Adrenal gland (tissue), 12 donors: ENCODE results near the gene AKT1S1. TPM values are rescaled to one million over a fixed set of nuclear protein-coding genes. Genes with fewer than 3 reads are reported as not detected.

Source experiments
- DNase-seq, 7 donors: peaks; one replicate each; pipeline ENCODE4 v3.0.0-alpha.2; 2019 to 2020
- H3K27ac ChIP-seq, 5 donors: fragments of 200-600 bp; sonication (generic) in 4 of 5; 1 replicate in 3 of 5; 2 replicates in 2 of 5; pipeline versions ENCODE4 v1.5.1 to v1.8.0; 2016 to 2020; ENCODE audit warnings: mild to moderate bottlenecking in 1 of 5
- H3K27me3 ChIP-seq: fragments of 200-600 bp; 2 replicates; pipeline ENCODE4 v1.8.0; 2021
- H3K36me3 ChIP-seq, 2 donors: fragments of 200-600 bp; replicated peaks in 1 of 2; 1 replicate in 1 of 2; 2 replicates in 1 of 2; pipeline versions ENCODE4 v1.5.1 to v1.8.0; 2018 to 2022
- H3K4me1 ChIP-seq, 2 donors: fragments of 200-600 bp; replicated peaks in 1 of 2; 1 replicate in 1 of 2; 2 replicates in 1 of 2; pipeline versions ENCODE4 v1.5.1 to v1.8.0; 2018 to 2021
- H3K4me3 ChIP-seq, 4 donors: fragments of 200-600 bp; sonication (generic) in 3 of 4; one replicate each; pipeline ENCODE4 v1.5.1; 2016 to 2018
- H3K9me3 ChIP-seq, 3 donors: fragments of 200-600 bp; sonication (generic) in 1 of 3; replicated peaks in 1 of 3; 1 replicate in 2 of 3; 2 replicates in 1 of 3; pipeline versions ENCODE4 v1.5.1 to v1.8.0; 2016 to 2021
- POLR2A ChIP-seq, 2 donors: fragments of 450-650 bp; IDR thresholded peaks; one replicate each; pipeline ENCODE4 v1.6.1; 2017; ENCODE audit warnings: antibody characterized with exemption in 2 of 2, mild to moderate bottlenecking in 2 of 2, moderate library complexity in 1 of 2
- WGBS, 4 donors: extraction: QIAGEN DNeasy Blood & Tissue Kit in 2 of 4; methylation state at CpG; one replicate each; pipeline versions ENCODE4 v1.1.5 to v1.1.7; 2013 to 2017; 5-methylcytosine and 5-hydroxymethylcytosine counted together
- intact Hi-C, 2 donors: fragments of 100-400 bp; cut with DNase I; formaldehyde crosslinking; loops; one replicate each; pipeline versions ENCODE4 v1.14.1 to v1.15.0; 2022 to 2023
- polyA plus RNA-seq, 3 donors: library from polyadenylated mRNA; stranded (reverse); fragments of 200-250 nt in 2 of 3; fragments of 350-450 nt in 1 of 3; fragmentation: Illumina TruSeq in 1 of 3; extraction: RNeasy Lipid Tissue Mini Kit (QIAGEN cat#74804) in 1 of 3; gene quantifications; one replicate each; pipeline ENCODE4 v1.2.3, GENCODE V29; 2013 to 2014
- total RNA-seq, 9 donors: library from RNA; depleted of rRNA in 4 of 9; stranded (reverse); fragments of >200 nt in 4 of 9; fragments of 120-200 nt in 1 of 9; fragmentation: NEBNext Ultra II Directional in 1 of 9; extraction: Animal tissue kit (Norgen Biotek cat#: 25700) in 1 of 9; gene quantifications; one replicate each; pipeline versions ENCODE4 v1.1.0 to v1.2.4, GENCODE V29; 2013 to 2023
- TF ChIP-seq, protein P1 (sequence below), 6 experiments: fragments of 450-650 bp in 4 of 6; fragments of 200-600 bp in 2 of 6; sonication (generic) in 1 of 6; IDR thresholded peaks; 1 replicate in 5 of 6; 2 replicates in 1 of 6; pipeline versions ENCODE4 v1.5.1 to v1.8.0; 2016 to 2021; ENCODE audit warnings: antibody characterized with exemption in 6 of 6, mild to moderate bottlenecking in 2 of 6, moderate library complexity in 1 of 6
- donor health status: healthy with polysubstance abuse.
- donor health status: Bipolar disorder and iron deficiency.
- donor health status: DM: yes; HTN: yes; CAD: no.
- donor health status: DM: no; HTN: no; CAD: no.
- donor health status: DM: no; HTN: no; CAD: no.
- donor health status: DM: yes; HTN: yes; CAD: no.

Gene AKT1S1
- total and polyA plus RNA-seq, 12 donors: 19.8 to 89.6 (median 59.1) TPM

DNA sequence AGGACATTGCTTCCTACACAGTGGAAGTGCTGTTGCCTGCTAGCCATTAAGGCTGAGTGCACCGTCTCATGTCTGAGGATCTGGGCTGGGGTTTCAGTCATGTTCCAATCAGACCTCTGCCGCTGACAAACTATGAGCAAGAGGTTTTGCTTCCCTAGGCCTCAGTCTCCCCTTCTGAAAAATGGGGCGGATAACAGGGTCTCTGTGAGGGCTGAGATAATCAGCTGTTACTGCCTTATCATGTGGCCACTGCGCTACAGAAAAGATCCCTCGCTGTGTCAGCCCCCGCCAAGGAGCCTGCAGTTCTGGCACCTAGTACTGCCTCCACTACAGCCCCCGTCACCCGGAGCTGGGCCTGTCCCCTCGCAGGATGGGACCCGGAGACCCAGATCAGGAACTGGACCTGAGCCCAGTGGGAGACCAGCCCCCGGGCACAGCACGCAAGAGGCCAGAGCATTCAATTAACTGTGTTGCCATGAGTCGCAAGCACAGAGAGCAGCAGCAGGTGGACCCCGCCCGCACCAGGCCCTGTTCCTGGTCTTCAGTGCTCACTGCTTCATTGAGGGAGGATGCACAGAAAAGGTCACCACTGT, 6.8 kb downstream of the AKT1S1 start:
- intact Hi-C loops: no loop called here
- DNase-seq: peak in 6 of 7 donors; percentile 33 to 77 (median 56)

DNA sequence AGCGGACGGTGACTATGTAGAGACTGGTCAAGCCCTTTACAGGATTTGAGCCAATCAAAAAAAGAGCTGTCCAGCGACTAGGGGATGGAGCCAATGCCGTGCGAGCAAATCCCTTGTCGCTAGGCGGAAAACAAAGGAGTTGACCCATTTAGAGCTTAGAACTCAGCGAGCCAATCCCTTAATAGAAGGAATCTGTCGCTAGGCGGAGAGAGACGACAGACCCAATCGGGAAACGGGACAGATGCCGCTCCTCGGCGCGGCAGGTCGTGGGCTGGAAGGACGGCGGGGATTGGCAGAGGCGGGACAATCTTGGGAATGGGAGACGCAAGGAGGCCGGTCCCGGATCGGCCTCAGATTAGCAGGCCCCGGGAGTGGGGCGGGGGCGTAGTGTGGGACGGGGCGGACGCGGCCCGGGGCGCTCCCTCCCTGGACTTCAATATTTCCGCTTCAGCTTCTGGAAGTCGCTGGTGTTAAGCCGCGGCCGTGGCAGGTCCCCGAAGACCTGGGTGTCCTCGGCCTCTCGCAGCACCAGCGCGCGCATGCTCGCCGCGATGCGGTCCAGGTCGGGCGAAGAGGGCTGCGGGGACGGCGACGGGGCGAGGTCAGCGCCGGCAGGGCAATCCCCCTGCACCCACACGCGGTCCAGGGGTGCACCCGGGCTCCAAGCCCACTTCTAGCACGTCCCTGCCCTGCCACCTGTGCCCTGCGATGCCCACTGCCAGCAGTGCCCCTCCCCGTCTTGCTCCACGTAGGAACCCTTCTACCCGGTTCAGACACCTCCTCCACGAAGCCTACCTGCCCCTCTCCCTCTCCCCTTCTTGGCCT, 7.5 kb downstream of the AKT1S1 start:
- Histone ChIP-seq H3K9me3 (no peaks in the 10 kb centered on the region), H3K4me1 (peaks cover 39 to 59% of the 10 kb centered on the region in 2 donors), H3K4me3 (peak overlapping the region in 2 of 4 donors; percentile 12 to 70), H3K27ac (peak overlapping the region; percentile 83 to 98 (median 94)), H3K36me3 (peaks cover 0 to 7% of the 10 kb centered on the region in 2 donors), H3K27me3 (no peaks in the 10 kb centered on the region)
- intact Hi-C loops: no loop called here
- 1% methylated on average over 22 to 67 of the region's 67 CpGs for WGBS, 4 donors
- peak; percentile 96 to 99 (median 97) for DNase-seq
- TF ChIP-seq POLR2A (IDR thresholded peaks at IDR 0.05): peak; percentile 62 to 89
- TF ChIP-seq, protein P1, sequence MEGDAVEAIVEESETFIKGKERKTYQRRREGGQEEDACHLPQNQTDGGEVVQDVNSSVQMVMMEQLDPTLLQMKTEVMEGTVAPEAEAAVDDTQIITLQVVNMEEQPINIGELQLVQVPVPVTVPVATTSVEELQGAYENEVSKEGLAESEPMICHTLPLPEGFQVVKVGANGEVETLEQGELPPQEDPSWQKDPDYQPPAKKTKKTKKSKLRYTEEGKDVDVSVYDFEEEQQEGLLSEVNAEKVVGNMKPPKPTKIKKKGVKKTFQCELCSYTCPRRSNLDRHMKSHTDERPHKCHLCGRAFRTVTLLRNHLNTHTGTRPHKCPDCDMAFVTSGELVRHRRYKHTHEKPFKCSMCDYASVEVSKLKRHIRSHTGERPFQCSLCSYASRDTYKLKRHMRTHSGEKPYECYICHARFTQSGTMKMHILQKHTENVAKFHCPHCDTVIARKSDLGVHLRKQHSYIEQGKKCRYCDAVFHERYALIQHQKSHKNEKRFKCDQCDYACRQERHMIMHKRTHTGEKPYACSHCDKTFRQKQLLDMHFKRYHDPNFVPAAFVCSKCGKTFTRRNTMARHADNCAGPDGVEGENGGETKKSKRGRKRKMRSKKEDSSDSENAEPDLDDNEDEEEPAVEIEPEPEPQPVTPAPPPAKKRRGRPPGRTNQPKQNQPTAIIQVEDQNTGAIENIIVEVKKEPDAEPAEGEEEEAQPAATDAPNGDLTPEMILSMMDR (IDR thresholded peaks at IDR 0.05): peak in 1 of 6 experiments; percentile 11

More for the DNA sequence above, 6.8 kb downstream of the AKT1S1 start:
- Histone ChIP-seq H3K4me3 (peak overlapping the region in 2 of 4 donors; percentile 12 to 70), H3K27ac (peak overlapping the region; percentile 83 to 98 (median 94)), H3K36me3 (peaks cover 0 to 7% of the 10 kb centered on the region in 2 donors), H3K9me3 (no peaks in the 10 kb centered on the region), H3K27me3 (no peaks in the 10 kb centered on the region), H3K4me1 (peaks cover 40 to 59% of the 10 kb centered on the region in 2 donors)
- 61 to 73% (median 68%) methylated on average over 4 to 15 of the region's 15 CpGs for whole genome bisulfite sequencing, 4 donors
- TF ChIP-seq, protein P1 (IDR thresholded peaks at IDR 0.05): no peak
- no peak for TF ChIP-seq POLR2A (IDR thresholded peaks at IDR 0.05)

DNA sequence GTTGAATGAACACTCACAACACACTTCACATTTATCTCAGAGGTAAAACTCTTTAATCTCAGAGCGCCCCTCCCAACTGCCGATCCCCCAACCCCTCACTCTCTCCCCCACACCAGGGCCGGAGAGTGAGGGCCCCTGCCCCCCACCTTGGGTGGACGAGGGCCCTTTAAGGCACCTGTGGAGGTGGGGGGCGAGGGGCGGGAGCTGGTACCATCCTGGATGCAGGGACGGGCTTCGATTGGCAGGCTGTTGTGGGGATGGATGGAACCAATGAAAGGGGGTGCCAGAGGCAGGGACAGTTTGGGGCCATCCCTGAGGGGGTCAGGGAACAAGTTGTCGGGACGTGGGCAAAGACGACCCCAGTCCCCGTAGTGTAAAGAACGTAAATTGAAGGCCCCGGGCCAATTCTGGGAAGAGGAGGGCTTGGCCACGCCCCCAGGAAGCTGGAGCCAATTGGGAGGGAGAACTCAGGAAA, 8.1 kb downstream of the AKT1S1 start:
- peak overlapping the region in 2 of 4 donors; percentile 8 to 39 for H3K4me3 ChIP-seq
- peaks cover 0 to 11% of the 10 kb centered on the region in 2 donors for H3K36me3 ChIP-seq
- no peak for DNase-seq
- TF ChIP-seq POLR2A (IDR thresholded peaks at IDR 0.05): no peak
- TF ChIP-seq, protein P1 (IDR thresholded peaks at IDR 0.05): no peak
- H3K9me3 ChIP-seq: no peaks in the 10 kb centered on the region
- H3K27me3 ChIP-seq: no peaks in the 10 kb centered on the region
- intact Hi-C loops: no loop called here
- WGBS, 4 donors: 0 to 8% (median 4%) methylated on average over 9 to 15 of the region's 15 CpGs
- H3K27ac ChIP-seq: peak overlapping the region; percentile 68 to 95 (median 85)
- peaks cover 41 to 60% of the 10 kb centered on the region in 2 donors for H3K4me1 ChIP-seq
